LNCaP clone FGC (cell line): ENCODE measurements around the gene KLK7.

Experiments used
- DNase-seq: peaks from one replicate; pipeline ENCODE4 v3.0.0-alpha.2; 2011; ENCODE audit warnings: low read depth
- H3K4me3 ChIP-seq: 2 replicates; pipeline ENCODE4 v1.5.1; 2011; ENCODE audit warnings: mild to moderate bottlenecking, low read depth, low read length, control low read depth
- TF ChIP-seq, protein P1 (sequence below): IDR thresholded peaks from 2 replicates; pipeline ENCODE4 v1.5.1; 2012; ENCODE audit warnings: mild to moderate bottlenecking; ENCODE audit not compliant: control insufficient read depth, insufficient read depth; ENCODE audit errors: extremely low read depth

The KLK7 gene

DNA sequence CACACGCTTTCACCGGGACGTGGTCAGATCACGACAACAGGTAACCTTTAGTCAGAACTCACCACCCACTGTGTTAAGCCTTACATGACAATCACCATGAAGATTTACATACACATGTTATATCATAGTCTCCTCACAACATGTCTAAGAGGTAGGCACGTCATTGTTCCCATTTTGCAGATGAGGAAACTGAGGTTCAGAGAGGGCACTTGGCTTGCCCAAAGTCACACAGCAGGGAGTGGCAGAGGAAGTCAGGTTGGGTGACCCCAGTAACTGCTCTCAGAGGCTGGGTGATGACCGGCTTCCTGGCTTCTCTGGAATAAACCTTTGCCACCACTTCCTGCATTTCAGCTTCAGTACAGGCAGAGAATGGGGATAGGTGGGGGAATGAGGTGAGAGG, 30.5 kb upstream of the KLK7 start:
- no peak overlapping the region for H3K4me3 ChIP-seq
- DNase-seq: no peak
- TF ChIP-seq, protein P1, sequence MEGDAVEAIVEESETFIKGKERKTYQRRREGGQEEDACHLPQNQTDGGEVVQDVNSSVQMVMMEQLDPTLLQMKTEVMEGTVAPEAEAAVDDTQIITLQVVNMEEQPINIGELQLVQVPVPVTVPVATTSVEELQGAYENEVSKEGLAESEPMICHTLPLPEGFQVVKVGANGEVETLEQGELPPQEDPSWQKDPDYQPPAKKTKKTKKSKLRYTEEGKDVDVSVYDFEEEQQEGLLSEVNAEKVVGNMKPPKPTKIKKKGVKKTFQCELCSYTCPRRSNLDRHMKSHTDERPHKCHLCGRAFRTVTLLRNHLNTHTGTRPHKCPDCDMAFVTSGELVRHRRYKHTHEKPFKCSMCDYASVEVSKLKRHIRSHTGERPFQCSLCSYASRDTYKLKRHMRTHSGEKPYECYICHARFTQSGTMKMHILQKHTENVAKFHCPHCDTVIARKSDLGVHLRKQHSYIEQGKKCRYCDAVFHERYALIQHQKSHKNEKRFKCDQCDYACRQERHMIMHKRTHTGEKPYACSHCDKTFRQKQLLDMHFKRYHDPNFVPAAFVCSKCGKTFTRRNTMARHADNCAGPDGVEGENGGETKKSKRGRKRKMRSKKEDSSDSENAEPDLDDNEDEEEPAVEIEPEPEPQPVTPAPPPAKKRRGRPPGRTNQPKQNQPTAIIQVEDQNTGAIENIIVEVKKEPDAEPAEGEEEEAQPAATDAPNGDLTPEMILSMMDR: no peak

GRCh38 chr19:51012661-51013190, 29.0 kb upstream of the KLK7 start:
- TF ChIP-seq, protein P1: no peak
- no peak overlapping the region for H3K4me3 ChIP-seq
- DNase-seq: no peak

DNA sequence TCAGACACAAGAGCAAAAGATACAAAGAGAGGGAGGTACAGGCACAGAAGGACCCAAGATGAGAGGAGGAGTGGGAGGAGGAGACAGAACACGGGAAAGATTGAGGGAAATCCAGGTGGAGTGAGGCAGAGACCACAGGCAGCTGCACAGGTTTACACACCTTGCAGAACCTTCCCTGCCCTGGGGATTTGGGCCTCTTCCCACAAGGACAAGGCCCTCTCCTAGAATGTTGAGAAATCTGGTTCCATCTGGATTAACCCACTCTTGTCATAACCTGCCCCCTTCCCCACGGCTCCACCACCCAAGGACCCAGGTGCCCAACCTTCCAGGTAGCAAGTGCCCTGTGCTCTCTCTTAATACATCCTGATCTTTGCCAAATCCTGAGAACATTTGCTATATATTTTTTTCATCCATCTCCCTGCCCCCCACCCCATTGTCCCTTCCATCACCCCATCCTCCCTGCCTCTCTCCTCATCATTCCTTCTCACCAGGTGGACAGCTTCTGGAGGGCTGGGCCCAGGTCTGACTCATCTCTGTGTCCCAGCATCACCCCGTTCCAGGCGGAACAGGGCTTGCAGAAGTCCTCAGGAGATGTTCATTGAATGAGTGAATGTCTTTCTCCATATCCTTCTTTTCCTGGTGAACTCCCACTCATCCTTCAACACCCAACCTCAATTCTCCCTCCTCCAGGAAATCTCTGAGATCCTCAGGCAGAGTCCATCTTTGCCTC, 26.5 kb upstream of the KLK7 start:
- H3K4me3 ChIP-seq: no peak overlapping the region
- TF ChIP-seq, protein P1: no peak
- no peak for DNase-seq

DNA sequence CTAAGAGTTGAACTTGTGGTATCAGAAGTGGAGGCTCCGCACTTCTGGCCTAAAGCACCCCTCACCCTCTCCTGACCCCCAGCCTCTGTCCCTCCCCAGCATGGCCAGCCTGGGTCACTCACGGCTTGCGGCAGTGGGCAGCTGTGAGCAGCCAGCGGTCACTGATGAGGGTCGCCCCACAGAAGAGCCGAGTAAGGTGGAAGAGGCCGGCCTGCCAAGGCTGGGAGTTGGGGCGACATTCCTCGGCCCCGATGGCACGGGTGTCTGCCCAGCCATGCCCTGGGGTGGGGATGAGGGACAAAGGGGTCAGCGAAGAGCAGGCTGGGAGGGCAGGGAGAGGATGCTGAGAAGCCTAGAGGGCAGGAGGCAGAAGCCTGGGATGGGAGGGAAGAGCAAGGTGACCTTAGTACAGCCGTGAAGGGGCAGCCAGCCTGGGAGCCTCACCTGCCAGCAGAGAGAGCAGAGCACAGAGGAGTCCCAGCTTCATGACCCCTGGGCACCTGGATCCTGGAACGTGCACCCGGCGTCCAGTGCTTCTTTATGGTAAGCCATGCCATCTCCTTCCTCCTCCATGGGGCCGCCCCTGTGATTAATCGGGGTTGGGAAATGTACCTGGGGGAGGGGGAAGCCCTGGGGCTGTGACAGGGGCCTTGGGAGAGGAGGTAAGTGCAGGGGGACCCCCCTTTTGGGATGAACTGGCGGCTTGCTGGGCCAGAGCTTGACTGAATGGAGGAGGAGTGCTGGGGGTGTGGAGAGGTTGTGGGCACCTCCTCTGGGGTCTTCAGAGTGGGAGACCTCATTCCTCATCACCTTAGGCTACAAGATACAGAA, 25.6 kb upstream of the KLK7 start:
- TF ChIP-seq, protein P1: no peak
- no peak for DNase-seq

DNA sequence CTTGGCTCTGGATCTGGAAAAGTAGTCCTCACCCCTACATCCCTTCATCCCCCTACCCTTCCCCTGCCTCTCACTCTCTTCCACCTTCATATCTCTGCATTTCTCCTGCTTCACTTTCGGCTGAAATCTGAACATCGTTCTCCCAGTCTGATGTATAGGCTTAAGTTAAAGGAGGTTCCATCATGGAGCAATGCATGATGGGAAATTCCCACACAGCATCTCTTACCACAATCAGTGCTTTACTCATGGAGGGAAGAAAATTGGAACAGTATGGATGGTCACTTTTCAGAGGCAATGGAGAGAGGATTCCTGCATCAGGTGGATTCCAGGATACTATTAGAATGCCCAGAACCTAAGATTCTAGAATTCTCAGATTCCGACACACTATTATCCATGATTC, 23.8 kb upstream of the KLK7 start:
- no peak for DNase-seq
- TF ChIP-seq, protein P1: no peak
- H3K4me3 ChIP-seq: no peak overlapping the region

More for the DNA sequence above, 25.6 kb upstream of the KLK7 start:
- H3K4me3 ChIP-seq: no peak overlapping the region

DNA sequence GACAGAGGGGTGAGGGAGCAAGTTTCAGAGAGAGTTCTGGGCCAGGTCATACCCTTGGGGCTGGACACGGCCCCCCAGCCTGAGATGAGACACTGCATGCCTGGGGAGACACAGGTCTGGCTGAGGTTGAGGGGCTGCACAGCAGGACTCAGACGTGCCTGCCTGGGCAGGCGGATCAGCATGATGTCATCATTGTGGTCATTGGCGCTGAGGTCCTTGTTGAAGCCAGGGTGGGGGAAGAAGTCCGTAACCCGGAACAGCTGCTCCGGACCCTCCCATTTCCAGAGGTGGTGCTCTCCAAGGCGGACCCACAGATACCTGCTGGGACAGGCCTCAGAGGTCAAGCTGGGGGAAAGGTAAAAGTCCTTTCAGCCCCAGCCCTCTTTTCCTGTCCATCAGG, 22.7 kb upstream of the KLK7 start:
- DNase-seq: no peak
- TF ChIP-seq, protein P1: no peak
- H3K4me3 ChIP-seq: no peak overlapping the region
